Measurements from ENCODE around the gene AP3M1.
A peak's percentile ranks its signal among the peaks of the same experiment; 100 is the strongest.
"Not testable (repeated sequence)": the region's sequence is repeated elsewhere in the genome, so short reads cannot be mapped to it uniquely, and the experiment has no call there.

Gene AP3M1

GRCh38 chr10:74150204-74150989, at the start of gene AP3M1:
Gene AP3M1, minus strand, starts transcription at chr10:74150828. Its CDS starts 12,449 bp downstream, at chr10:74138379.
- DNase-seq = no peak

- no peak for DNase-seq
Measured at GRCh38 chr10:74199315-74199714, 48.7 kb upstream of the AP3M1 start.

- DNase-seq = no peak
Measured at GRCh38 chr10:74194999-74195398, 44.4 kb upstream of the AP3M1 start.

- DNase-seq = no peak
Measured at GRCh38 chr10:74194545-74194944, 43.9 kb upstream of the AP3M1 start.

GRCh38 chr10:74190494-74190893, 39.9 kb upstream of the AP3M1 start:
- no peak for DNase-seq

GRCh38 chr10:74189999-74190421, 39.4 kb upstream of the AP3M1 start:
- DNase-seq = peak; percentile 27

- DNase-seq = not testable (repeated sequence)
Measured at GRCh38 chr10:74188617-74189016, 38.0 kb upstream of the AP3M1 start.

- no peak for DNase-seq
Measured at GRCh38 chr10:74187237-74187636, 36.6 kb upstream of the AP3M1 start.

- DNase-seq = no peak
Measured at GRCh38 chr10:74186678-74187077, 36.0 kb upstream of the AP3M1 start.

GRCh38 chr10:74179111-74179710, 28.6 kb upstream of the AP3M1 start:
- DNase-seq = no peak

- DNase-seq = no peak
Measured at GRCh38 chr10:74178042-74178791, 27.6 kb upstream of the AP3M1 start.

GRCh38 chr10:74177140-74177677, 26.6 kb upstream of the AP3M1 start:
- peak; percentile 21 for DNase-seq

- peak; percentile 96 for DNase-seq
Measured at GRCh38 chr10:74176380-74177139, 25.9 kb upstream of the AP3M1 start.

GRCh38 chr10:74175510-74176379, 25.1 kb upstream of the AP3M1 start:
- DNase-seq = no peak

GRCh38 chr10:74174521-74174920, 23.9 kb upstream of the AP3M1 start:
- no peak for DNase-seq

GRCh38 chr10:74171625-74172024, 21.0 kb upstream of the AP3M1 start:
- DNase-seq = no peak

- no peak for DNase-seq
Measured at GRCh38 chr10:74167443-74167842, 16.8 kb upstream of the AP3M1 start.

- no peak for DNase-seq
Measured at GRCh38 chr10:74165530-74165901, 14.9 kb upstream of the AP3M1 start.

- DNase-seq = no peak
Measured at GRCh38 chr10:74164716-74165529, 14.3 kb upstream of the AP3M1 start.

GRCh38 chr10:74163319-74164068, 12.9 kb upstream of the AP3M1 start:
- DNase-seq = no peak
